ENCODE data around the gene CLEC1B. TPM values are rescaled to one million over a fixed set of nuclear protein-coding genes. Genes with fewer than 3 reads are reported as not detected.

CLEC1B gene
- total and polyA plus RNA-seq, 2 donors, result 0.19 to 0.48 TPM

Other genes starting within 250 kb of the CLEC1B start
- gene CD69, start 238.2 kb downstream of the CLEC1B start, total RNA-seq, result 90.9 TPM
- gene CD69, start 238.2 kb downstream of the CLEC1B start, polyA plus RNA-seq, result 222 TPM
- gene KLRF1, start 171.6 kb downstream of the CLEC1B start, total RNA-seq, result 0.80 TPM
- 3.3 TPM for gene KLRF1, start 171.6 kb downstream of the CLEC1B start, polyA plus RNA-seq
- 29.7 TPM for gene CLEC2B, start 129.8 kb downstream of the CLEC1B start, total RNA-seq
- gene CLEC2B, start 129.8 kb downstream of the CLEC1B start, polyA plus RNA-seq, result 42.7 TPM
- 0.76 TPM for gene KLRF2, start 117.6 kb downstream of the CLEC1B start, total RNA-seq
- 0.11 TPM for gene KLRF2, start 117.6 kb downstream of the CLEC1B start, polyA plus RNA-seq
- gene CLEC2A, start 66.8 kb downstream of the CLEC1B start, total RNA-seq, result not detected
- gene CLEC2A, start 66.8 kb downstream of the CLEC1B start, polyA plus RNA-seq, result 0.11 TPM
- 2.9 TPM for gene CLEC12A, start 27.7 kb downstream of the CLEC1B start, total RNA-seq
- gene CLEC12A, start 27.7 kb downstream of the CLEC1B start, polyA plus RNA-seq, result 6.8 TPM
- 0.42 TPM for gene CLEC12B, start 11.5 kb upstream of the CLEC1B start, total RNA-seq
- gene CLEC12B, start 11.5 kb upstream of the CLEC1B start, polyA plus RNA-seq, result 0.50 TPM
- gene CLEC9A, start 31.6 kb upstream of the CLEC1B start, total RNA-seq, result 16.2 TPM
- 12.6 TPM for gene CLEC9A, start 31.6 kb upstream of the CLEC1B start, polyA plus RNA-seq
- gene CLEC1A, start 99.9 kb upstream of the CLEC1B start, total RNA-seq, result 42.5 TPM
- gene CLEC1A, start 99.9 kb upstream of the CLEC1B start, polyA plus RNA-seq, result 36.0 TPM
- gene CLEC7A, start 131.1 kb upstream of the CLEC1B start, total RNA-seq, result 25.3 TPM
- 25.5 TPM for gene CLEC7A, start 131.1 kb upstream of the CLEC1B start, polyA plus RNA-seq
- 0.52 TPM for gene OLR1, start 173.0 kb upstream of the CLEC1B start, total RNA-seq
- 1.1 TPM for gene OLR1, start 173.0 kb upstream of the CLEC1B start, polyA plus RNA-seq
- gene TMEM52B, start 179.9 kb upstream of the CLEC1B start, total RNA-seq, result 0.14 TPM
- 0.14 TPM for gene TMEM52B, start 179.9 kb upstream of the CLEC1B start, polyA plus RNA-seq
- gene GABARAPL1, start 213.8 kb upstream of the CLEC1B start, total RNA-seq, result 19.1 TPM
- 92.0 TPM for gene GABARAPL1, start 213.8 kb upstream of the CLEC1B start, polyA plus RNA-seq